GM23338 (cell line): Measurements from ENCODE around the gene TEDC2.

Experiments
- CREB1 ChIP-seq: fragments of 250-450 bp; sonication (Bioruptor Pico); IDR thresholded peaks from 2 replicates; pipeline ENCODE4 v1.5.0; 2020; ENCODE audit warnings: low read depth, mild to moderate bottlenecking, moderate library complexity
- CTCF ChIP-seq, 2 experiments: fragments of 200-600 bp in 1 of 2; sonication (generic) in 1 of 2; conservative IDR thresholded peaks; 2 replicates each; pipeline versions ENCODE4 v1.5.1 to v1.6.1; 2016 to 2017; ENCODE audit warnings: antibody characterized with exemption in 2 of 2, low read depth in 2 of 2, mild to moderate bottlenecking in 2 of 2, moderate library complexity in 1 of 2
- EZH2 ChIP-seq: fragments of 200-600 bp; sonication (generic); IDR thresholded peaks from one replicate; pipeline ENCODE4 v1.8.0; 2017; ENCODE audit warnings: antibody characterized with exemption, mild to moderate bottlenecking, low read depth; ENCODE audit not compliant: unreplicated experiment
- EZH2phosphoT487 ChIP-seq: fragments of 200-600 bp; sonication (generic); IDR thresholded peaks from one replicate; pipeline ENCODE4 v1.8.1; 2018; ENCODE audit warnings: antibody characterized with exemption; ENCODE audit not compliant: unreplicated experiment
- JUNB ChIP-seq: IDR thresholded peaks from one replicate; pipeline ENCODE4 v1.6.1; 2016; ENCODE audit warnings: antibody characterized with exemption; ENCODE audit not compliant: unreplicated experiment
- NANOG ChIP-seq: IDR thresholded peaks from 2 replicates; pipeline ENCODE4 v1.6.1; 2016; ENCODE audit warnings: antibody characterized with exemption, borderline replicate concordance
- POLR2AphosphoS5 ChIP-seq: IDR thresholded peaks from 2 replicates; pipeline ENCODE4 v1.6.1; 2016; ENCODE audit warnings: antibody characterized with exemption, low read depth
- REST ChIP-seq: IDR thresholded peaks from one replicate; pipeline ENCODE4 v1.6.1; 2018; ENCODE audit warnings: antibody characterized with exemption; ENCODE audit not compliant: unreplicated experiment
- STAT1 ChIP-seq: IDR thresholded peaks from one replicate; pipeline ENCODE4 v1.6.1; 2016; ENCODE audit warnings: antibody characterized with exemption; ENCODE audit not compliant: unreplicated experiment
- ZNF114 ChIP-seq: fragments of 250-450 bp; sonication (Bioruptor Pico); IDR thresholded peaks from 2 replicates; pipeline ENCODE4 v1.5.0; 2020; ENCODE audit warnings: mild to moderate bottlenecking, moderate library complexity

DNA sequence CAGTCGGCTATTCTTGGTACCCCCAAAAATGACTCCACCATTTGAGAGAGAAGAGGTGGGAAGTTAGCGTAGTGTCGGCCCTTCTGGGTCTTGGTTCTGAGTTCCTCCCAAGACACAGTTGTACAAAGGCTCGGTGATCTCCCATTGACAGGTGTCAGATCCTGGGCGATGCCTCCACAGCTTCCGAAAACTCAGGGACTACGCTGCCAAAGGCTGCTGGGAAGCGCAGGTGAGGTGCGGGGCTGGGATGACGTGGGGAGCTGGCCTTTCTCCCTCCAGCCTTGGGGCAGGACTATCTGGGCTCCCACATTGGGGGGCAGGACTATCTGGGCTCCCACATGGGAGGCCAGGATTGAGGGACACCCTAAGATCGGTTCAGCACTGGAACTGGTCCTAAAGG lies 20.3 kb upstream of the TEDC2 start:
- TF ChIP-seq EZH2phosphoT487 (no peak), CTCF (conservative IDR thresholded peaks at IDR 0.05; ENCODE audit: low read depth in 2 of 2) (no peak), EZH2 (no peak), JUNB (no peak), CREB1 (CRISPR knock-in tag) (no peak), REST (no peak), STAT1 (no peak), POLR2AphosphoS5 (no peak), NANOG (no peak), ZNF114 (no peak)
